ENCODE data around the gene GNG2. TPM values are rescaled to one million over a fixed set of nuclear protein-coding genes. Genes with fewer than 3 reads are reported as not detected.

GNG2 gene
- total RNA-seq, 1 experiment from 2014 or later, result 7.0 TPM

GRCh38 chr14:51865953-51866747 lies 5.7 kb downstream of the GNG2 start:
- H3K18ac ChIP-seq (ENCODE audit: insufficient read length, low read depth, low read length), result no peak overlapping the region
- H3K4me2 ChIP-seq (ENCODE audit: insufficient read depth, insufficient read length, low read length), result no peak overlapping the region
- Mint-ChIP-seq H3K4me3 (no peak overlapping the region), H3K4me1 (peaks cover 18 to 26% of the 10 kb centered on the region in 2 experiments), H3K36me3 (ENCODE audit: insufficient read depth in 1 of 3, low read depth in 3 of 3) (no peaks in the 10 kb centered on the region), H3K27me3 (ENCODE audit: low read depth) (peaks cover 30% of the 10 kb centered on the region), H3K27ac (no peak overlapping the region), H3K9me3 (no peaks in the 10 kb centered on the region)
- no peak overlapping the region for H4K8ac ChIP-seq (replicated peaks; ENCODE audit: insufficient read length, low read depth, low read length)
- no peak overlapping the region for H3K14ac ChIP-seq (ENCODE audit: insufficient read depth, low read length)
- no peak overlapping the region for H3T11ph ChIP-seq (ENCODE audit: low read length)
- H2AK5ac ChIP-seq (ENCODE audit: insufficient read length, low read length), result no peak overlapping the region
- H3K27ac ChIP-seq (ENCODE audit: insufficient read length, low read depth, low read length), result no peak overlapping the region
- no CpG with 5 or more reads among the region's 5 CpGs for WGBS (ENCODE audit: extremely low coverage, insufficient read length, low lambda C conversion rate)
- H3K79me1 ChIP-seq (ENCODE audit: insufficient read depth, low read depth, low read length, poor library complexity, severe bottlenecking), result no peaks in the 10 kb centered on the region
- no peak overlapping the region for H3K23ac ChIP-seq (ENCODE audit: insufficient read length, low read depth, low read length)
- H2BK20ac ChIP-seq (ENCODE audit: low read depth, low read length, poor library complexity, severe bottlenecking), result no peak overlapping the region
- peaks cover 7% of the 10 kb centered on the region; the same call in 1 of the 2 replicates for H3K4me1 ChIP-seq (ENCODE audit: insufficient read depth, low read length)
- H2BK15ac ChIP-seq (ENCODE audit: low read depth, low read length), result no peak overlapping the region
- no peak overlapping the region for H2BK12ac ChIP-seq (ENCODE audit: insufficient read length, low read depth, low read length)
- no peak overlapping the region for H3K4ac ChIP-seq (ENCODE audit: low read depth, low read length)
- no peaks in the 10 kb centered on the region for H4K20me1 ChIP-seq (ENCODE audit: control insufficient read depth, insufficient read depth, insufficient read length)
- DNase-seq, result no peak
- H3K9me3 ChIP-seq (ENCODE audit: control insufficient read depth, low read depth, low read length), result no peaks in the 10 kb centered on the region
- no peak overlapping the region for H2AFZ ChIP-seq (ENCODE audit: low read length)
- H3K56ac ChIP-seq (ENCODE audit: insufficient read length, low read depth, low read length), result no peak overlapping the region
- peaks cover 2% of the 10 kb centered on the region; the same call in 1 of the 2 replicates for H3K27me3 ChIP-seq (ENCODE audit: insufficient read depth, low read length)
- no peaks in the 10 kb centered on the region for H3K79me2 ChIP-seq (ENCODE audit: insufficient read depth, low read length)
- no peak overlapping the region for H4K5ac ChIP-seq (ENCODE audit: insufficient read length, low read depth, low read length)
- H3K9ac ChIP-seq (ENCODE audit: extremely low read depth, insufficient read length, low read length), result no peak overlapping the region
- no peak overlapping the region for H2BK120ac ChIP-seq (ENCODE audit: low read depth, low read length, poor library complexity, severe bottlenecking)
- TF ChIP-seq CTCF (conservative IDR thresholded peaks at IDR 0.05), result no peak
- no peak overlapping the region for H2BK5ac ChIP-seq (ENCODE audit: insufficient read length, low read length)
- no peak overlapping the region for H4K91ac ChIP-seq (ENCODE audit: insufficient read length, low read depth, low read length)
- peaks cover 2% of the 10 kb centered on the region for H3K23me2 ChIP-seq (ENCODE audit: insufficient read length, low read depth, low read length, poor library complexity, severe bottlenecking)
